ENCODE results near the gene HNF4A.

HNF4A gene

DNA sequence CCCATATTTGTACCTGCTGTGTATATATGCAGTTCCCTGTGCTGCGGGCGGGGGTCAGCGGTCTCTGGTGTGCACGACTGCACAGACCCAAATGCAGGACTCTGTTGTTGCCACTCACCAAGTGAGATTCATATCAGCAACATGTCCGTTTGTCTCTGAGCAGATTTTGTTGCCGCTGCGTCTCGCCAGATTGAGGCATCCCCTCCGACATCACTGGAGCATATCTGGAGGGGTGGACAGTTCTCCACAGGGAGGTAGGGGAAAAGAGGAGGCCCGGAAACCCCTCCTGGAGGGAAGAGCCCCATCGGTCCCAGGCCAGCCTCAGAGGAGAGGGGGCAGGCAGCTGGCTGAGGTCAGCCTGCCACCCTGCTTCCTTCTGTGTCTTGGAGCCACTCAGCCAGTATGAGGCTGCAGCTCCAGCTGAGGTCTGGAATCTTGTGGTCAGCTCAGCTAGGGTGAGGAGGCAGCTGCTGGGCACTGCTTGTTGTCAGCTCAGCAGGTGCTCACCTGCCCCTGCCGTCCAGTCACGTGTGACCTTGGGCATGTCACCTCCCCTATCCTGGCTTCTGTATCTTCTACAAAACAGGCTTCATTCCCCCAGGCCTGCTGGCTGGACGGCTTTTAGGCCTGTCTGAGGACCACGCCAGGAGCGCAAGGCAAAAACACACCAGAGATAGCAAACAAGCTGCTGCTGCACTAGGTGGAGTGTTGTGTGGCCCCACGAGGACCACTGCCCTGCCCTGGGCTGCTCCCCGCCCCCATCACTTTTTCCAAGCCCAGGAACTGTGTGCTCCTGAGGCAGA is 47.1 kb downstream of the HNF4A start:
- H4K20me1 ChIP-seq (ENCODE audit: insufficient read depth, low read length) = no peaks in the 10 kb centered on the region
- no peaks in the 10 kb centered on the region for H3K79me2 ChIP-seq (ENCODE audit: insufficient read depth, low read length)
- TF ChIP-seq EZH2 (IDR thresholded peaks at IDR 0.05; ENCODE audit: borderline replicate concordance, low read length) = no peak
- TF ChIP-seq, protein P1, sequence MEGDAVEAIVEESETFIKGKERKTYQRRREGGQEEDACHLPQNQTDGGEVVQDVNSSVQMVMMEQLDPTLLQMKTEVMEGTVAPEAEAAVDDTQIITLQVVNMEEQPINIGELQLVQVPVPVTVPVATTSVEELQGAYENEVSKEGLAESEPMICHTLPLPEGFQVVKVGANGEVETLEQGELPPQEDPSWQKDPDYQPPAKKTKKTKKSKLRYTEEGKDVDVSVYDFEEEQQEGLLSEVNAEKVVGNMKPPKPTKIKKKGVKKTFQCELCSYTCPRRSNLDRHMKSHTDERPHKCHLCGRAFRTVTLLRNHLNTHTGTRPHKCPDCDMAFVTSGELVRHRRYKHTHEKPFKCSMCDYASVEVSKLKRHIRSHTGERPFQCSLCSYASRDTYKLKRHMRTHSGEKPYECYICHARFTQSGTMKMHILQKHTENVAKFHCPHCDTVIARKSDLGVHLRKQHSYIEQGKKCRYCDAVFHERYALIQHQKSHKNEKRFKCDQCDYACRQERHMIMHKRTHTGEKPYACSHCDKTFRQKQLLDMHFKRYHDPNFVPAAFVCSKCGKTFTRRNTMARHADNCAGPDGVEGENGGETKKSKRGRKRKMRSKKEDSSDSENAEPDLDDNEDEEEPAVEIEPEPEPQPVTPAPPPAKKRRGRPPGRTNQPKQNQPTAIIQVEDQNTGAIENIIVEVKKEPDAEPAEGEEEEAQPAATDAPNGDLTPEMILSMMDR (IDR thresholded peaks at IDR 0.05; ENCODE audit: low read length) = no peak
- no peaks in the 10 kb centered on the region for H3K9me3 ChIP-seq (ENCODE audit: low read length)
- no peaks in the 10 kb centered on the region for H3K9me2 ChIP-seq (ENCODE audit: low read depth, low read length)
- no peaks in the 10 kb centered on the region for H3K4me1 ChIP-seq (ENCODE audit: insufficient read depth, low read length, severe bottlenecking)
- H3K27me3 ChIP-seq (ENCODE audit: insufficient read depth, low read length) = no peaks in the 10 kb centered on the region; the same call in 1 of the 2 replicates
- H3K27ac ChIP-seq (ENCODE audit: low read depth, low read length, poor library complexity, severe bottlenecking) = no peak overlapping the region
- no peak overlapping the region for H3K9ac ChIP-seq (ENCODE audit: low read length)
- no peak overlapping the region for H3K4me3 ChIP-seq (ENCODE audit: low read depth, low read length, poor library complexity, severe bottlenecking)
- no peaks in the 10 kb centered on the region for H3K36me3 ChIP-seq (ENCODE audit: insufficient read depth, low read length)
- no peak overlapping the region for H3K4me2 ChIP-seq (ENCODE audit: low read length)
- H2AFZ ChIP-seq (ENCODE audit: low read length) = no peak overlapping the region
- no peaks in the 10 kb centered on the region for H3F3A ChIP-seq (ENCODE audit: insufficient read depth, low read length)

DNA sequence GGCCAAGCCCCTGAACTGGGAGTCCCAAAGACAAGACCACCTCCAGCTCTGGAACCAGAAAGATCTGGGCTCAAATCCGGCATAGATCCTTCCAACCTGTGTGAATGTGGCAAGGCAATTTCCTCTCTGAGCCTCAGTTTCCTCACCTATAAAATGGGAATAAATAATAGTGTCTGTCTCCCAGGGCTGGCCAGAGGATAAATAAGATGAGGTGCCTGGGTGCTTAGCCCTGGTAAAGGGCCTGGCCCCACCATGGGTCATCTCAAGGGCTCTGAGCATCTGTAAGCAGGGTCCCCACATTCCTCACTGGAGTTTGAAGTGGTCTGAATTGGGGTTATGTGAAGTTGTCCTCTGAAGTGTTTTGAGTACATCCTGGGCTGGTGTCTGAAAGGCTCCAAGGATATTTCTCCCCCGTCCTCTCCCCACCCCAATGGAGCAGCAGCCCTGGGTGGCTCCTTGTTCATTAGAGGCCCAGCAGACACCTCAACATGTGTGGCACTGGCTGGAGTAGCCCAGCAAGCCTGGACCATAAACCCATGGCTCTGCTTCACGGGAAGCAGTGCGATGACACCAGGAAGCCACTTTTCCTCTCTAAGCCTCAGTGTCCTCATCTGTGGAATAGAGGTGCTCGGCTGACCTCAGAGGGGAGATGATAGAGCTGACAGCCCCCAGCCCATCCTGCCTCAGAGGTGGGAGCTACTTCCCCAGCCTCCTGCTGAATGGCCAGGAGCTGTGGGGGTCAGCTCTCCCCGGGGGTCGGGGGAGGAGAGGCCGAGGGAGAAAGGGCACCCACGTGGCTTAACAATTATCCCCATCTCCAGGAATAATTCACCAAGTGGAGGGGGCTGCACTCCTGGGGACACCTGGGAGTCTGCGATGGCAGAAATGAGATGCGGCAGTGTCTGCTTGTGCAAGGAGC is 48.0 kb downstream of the HNF4A start:
- H3K4me1 ChIP-seq (ENCODE audit: insufficient read depth, low read length, severe bottlenecking) = no peaks in the 10 kb centered on the region
- no peaks in the 10 kb centered on the region for H3K36me3 ChIP-seq (ENCODE audit: insufficient read depth, low read length)
- no peak overlapping the region for H2AFZ ChIP-seq (ENCODE audit: low read length)
- H3K9me2 ChIP-seq (ENCODE audit: low read depth, low read length) = no peaks in the 10 kb centered on the region
- H4K20me1 ChIP-seq (ENCODE audit: insufficient read depth, low read length) = no peaks in the 10 kb centered on the region
- H3K9ac ChIP-seq (ENCODE audit: low read length) = no peak overlapping the region
- H3K4me2 ChIP-seq (ENCODE audit: low read length) = no peak overlapping the region
- no peaks in the 10 kb centered on the region; the same call in 1 of the 2 replicates for H3K27me3 ChIP-seq (ENCODE audit: insufficient read depth, low read length)
- H3F3A ChIP-seq (ENCODE audit: insufficient read depth, low read length) = no peaks in the 10 kb centered on the region
- H3K79me2 ChIP-seq (ENCODE audit: insufficient read depth, low read length) = no peaks in the 10 kb centered on the region
- H3K4me3 ChIP-seq (ENCODE audit: low read depth, low read length, poor library complexity, severe bottlenecking) = no peak overlapping the region
- TF ChIP-seq EZH2 (IDR thresholded peaks at IDR 0.05; ENCODE audit: borderline replicate concordance, low read length) = no peak
- TF ChIP-seq, protein P1 (IDR thresholded peaks at IDR 0.05; ENCODE audit: low read length) = no peak
- H3K9me3 ChIP-seq (ENCODE audit: low read length) = no peaks in the 10 kb centered on the region
- H3K27ac ChIP-seq (ENCODE audit: low read depth, low read length, poor library complexity, severe bottlenecking) = no peak overlapping the region

DNA sequence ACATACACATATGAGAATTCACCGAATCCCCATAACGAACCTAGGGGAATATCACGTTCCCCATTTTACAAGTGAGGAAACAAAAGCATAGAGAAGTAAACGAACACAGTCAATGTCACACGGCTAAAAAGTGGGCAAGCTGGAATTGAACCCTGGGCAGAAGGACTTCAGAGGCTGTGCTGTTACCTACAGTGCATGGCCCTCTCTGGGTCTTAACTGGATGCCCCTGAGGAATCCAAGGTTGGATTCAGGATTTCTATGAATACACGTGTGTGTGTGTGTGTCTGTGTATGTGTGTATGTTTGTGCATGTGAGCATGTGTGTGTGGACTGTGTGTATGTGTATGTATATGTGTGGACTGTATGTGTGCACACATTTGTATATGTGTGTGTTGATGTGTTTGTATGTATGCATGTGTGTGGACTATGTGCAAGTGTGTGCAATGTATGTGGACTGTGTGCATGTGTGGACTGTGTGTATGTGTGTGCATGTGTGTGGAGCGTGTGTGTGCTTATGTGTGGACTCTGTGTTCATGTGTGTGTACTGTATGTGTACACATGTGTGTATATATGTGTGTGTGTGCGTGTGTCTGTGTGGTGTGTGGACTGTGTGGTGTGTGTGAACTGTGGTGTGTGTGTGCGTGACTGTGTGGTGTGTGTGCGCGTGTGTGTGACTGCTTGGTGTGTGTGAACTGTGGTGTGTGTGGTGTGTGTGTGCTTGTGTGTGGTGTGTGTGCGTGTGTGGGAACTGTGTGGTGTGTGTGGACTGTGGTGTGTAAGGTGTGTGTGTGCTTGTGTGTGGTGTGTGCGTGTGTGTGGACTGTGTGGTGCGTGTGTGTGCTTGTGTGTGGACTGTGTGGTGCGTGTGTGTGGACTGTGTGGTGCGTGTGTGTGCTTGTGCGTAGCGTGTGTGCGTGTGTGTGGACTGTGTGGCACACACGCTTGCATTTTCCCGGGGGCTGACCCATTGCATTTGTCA is 49.0 kb downstream of the HNF4A start:
- H3K9me3 ChIP-seq (ENCODE audit: low read length) = no peaks in the 10 kb centered on the region
- H3K9ac ChIP-seq (ENCODE audit: low read length) = no peak overlapping the region
- H3K27ac ChIP-seq (ENCODE audit: low read depth, low read length, poor library complexity, severe bottlenecking) = no peak overlapping the region
- H3K79me2 ChIP-seq (ENCODE audit: insufficient read depth, low read length) = no peaks in the 10 kb centered on the region
- TF ChIP-seq EZH2 (IDR thresholded peaks at IDR 0.05; ENCODE audit: borderline replicate concordance, low read length) = no peak
- TF ChIP-seq, protein P1 (IDR thresholded peaks at IDR 0.05; ENCODE audit: low read length) = no peak
- H3K4me2 ChIP-seq (ENCODE audit: low read length) = no peak overlapping the region
- no peak overlapping the region for H3K4me3 ChIP-seq (ENCODE audit: low read depth, low read length, poor library complexity, severe bottlenecking)
- H3K4me1 ChIP-seq (ENCODE audit: insufficient read depth, low read length, severe bottlenecking) = no peaks in the 10 kb centered on the region
- H3K36me3 ChIP-seq (ENCODE audit: insufficient read depth, low read length) = no peaks in the 10 kb centered on the region
- H3F3A ChIP-seq (ENCODE audit: insufficient read depth, low read length) = no peaks in the 10 kb centered on the region
- H4K20me1 ChIP-seq (ENCODE audit: insufficient read depth, low read length) = no peaks in the 10 kb centered on the region
- H3K9me2 ChIP-seq (ENCODE audit: low read depth, low read length) = no peaks in the 10 kb centered on the region
- H2AFZ ChIP-seq (ENCODE audit: low read length) = no peak overlapping the region
- no peaks in the 10 kb centered on the region; the same call in 1 of the 2 replicates for H3K27me3 ChIP-seq (ENCODE audit: insufficient read depth, low read length)

All from OCI-LY1 (cell line).